GM18499 (cell line): ENCODE results near the gene CMIP.

ENCODE experiments used
- ATAC-seq: cut with Tn5 transposase; IDR thresholded peaks from one replicate; pipeline ENCODE4 v1.9.1; 2021; ENCODE audit warnings: moderate number of reproducible peaks; ENCODE audit not compliant: insufficient read depth, unreplicated experiment

The CMIP gene

DNA sequence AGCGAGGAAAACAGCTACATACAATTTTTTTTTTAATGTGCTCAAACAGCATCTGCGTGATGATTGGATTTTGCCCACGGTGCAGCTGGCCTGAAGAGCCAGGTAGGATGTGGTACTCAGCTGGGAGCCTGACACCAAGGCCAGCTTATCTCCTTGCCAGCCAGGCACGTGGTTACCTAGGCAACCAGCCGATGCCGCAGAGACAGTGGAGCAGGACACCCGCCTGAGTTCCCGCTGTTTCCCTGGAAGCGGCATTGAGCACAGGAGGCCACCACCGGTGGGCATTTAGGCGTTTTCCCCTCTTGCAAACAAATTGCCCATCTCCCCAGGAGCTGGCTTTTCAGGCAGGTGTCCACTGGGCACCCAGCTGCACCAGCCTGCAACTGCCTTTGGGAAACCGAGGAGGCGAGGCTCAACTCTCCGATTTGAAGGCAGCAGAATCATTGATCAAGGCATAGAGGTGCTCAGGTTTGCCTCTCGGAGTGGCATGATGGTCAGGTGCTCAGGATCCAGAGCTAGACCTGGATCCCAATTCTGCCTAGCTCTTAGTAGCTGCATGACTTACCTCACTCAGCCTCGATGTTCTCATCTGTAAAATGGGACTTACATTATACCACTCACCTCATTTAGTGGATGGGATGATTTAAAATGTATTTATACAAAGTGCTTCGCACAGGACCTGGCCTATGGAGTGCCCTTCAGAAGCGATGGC lies 196.9 kb downstream of the CMIP start:
- ATAC-seq: no peak

DNA sequence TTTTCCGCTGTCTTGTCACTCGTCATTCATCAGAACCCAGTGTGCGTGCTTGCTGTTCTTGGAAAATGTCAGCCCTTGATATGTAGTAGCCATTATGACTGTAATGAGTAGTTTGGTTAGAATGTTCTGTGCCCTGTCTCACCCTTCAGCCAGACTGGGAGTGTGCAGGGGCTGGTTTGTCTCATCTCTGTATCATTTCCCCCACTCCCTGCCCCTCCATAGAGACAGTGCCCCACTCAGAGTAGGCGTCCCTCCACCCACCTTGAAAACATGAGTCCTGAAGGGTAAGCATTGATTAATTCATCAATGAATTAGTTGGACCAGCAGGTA lies 197.5 kb downstream of the CMIP start:
- no peak for ATAC-seq

DNA sequence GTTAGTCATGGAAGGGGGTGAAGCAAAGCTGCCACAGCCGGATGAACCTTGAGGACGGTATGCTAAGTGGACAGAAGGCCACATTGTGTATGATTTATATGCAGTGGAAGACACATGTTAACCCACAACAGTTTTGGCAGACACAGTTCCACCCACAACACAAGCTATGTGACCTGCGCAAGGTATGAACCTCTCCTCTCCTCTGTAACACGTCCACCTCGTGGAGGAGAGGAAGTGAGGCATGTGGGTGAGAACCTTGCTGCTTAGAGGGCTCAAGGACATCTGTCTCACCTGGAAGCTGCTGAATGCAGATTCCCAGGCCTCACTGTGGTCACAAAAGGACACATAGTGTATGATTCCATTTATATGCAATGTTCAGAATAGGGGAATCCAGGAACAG lies 198.3 kb downstream of the CMIP start:
- ATAC-seq: no peak

DNA sequence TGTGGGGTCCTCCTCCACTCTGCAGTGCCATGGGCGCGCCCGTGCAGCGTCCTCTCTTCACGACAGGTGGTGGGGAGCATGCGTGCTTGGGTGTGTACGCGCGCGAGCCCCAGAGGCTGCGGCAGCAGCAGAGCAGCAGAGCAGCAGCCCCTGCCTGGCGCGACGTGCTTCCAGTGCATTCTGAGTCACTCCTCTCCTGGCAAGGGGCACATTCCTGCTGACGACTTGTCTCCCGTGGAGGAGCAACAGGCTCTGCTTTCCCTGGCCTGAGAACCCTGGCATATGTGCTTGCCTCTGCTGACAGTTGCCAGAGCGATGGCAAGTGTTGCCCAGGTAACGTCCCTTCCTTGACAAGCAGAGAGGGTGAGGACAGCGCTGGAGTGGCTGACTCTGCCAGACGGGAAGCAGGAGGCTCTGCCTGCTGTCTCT lies 200.7 kb downstream of the CMIP start:
- no peak for ATAC-seq

DNA sequence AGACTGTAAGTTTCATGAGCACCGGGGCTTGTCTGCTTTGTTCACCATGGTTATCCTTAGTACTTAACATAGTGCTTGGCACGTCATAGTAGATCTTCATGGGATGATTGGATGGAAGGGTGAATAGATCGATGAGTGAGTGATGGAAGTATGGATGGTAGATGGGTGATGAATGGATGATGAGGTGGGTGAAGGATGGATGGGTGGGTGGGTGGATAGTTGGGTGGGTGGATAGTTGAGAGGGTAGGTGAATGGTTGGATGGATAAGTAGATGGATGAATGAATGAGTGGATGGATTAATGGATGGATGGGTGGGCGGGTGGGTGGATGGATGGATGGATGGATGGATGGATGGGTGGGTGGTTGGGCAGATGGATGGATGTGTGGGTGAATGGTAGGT lies 201.3 kb downstream of the CMIP start:
- ATAC-seq: no peak

DNA sequence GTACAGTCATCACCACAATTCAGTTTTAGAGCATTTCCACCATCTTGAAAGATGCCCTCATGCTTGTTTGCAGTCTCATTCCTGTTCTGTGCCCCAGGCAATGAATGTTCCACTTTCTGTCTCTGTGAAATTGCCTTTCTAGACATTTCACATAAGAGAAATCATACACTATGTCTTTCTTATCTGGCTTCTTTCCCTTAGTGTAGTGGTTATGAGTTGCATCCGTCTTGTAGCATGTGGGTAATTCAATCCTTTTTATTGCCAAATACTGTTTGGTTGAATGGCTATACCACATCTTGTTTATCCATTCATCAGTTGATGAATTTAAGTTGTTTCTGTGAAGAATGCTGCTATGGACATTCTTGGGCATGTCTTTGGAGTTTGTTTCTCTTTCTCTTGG lies 202.0 kb downstream of the CMIP start:
- no peak for ATAC-seq

DNA sequence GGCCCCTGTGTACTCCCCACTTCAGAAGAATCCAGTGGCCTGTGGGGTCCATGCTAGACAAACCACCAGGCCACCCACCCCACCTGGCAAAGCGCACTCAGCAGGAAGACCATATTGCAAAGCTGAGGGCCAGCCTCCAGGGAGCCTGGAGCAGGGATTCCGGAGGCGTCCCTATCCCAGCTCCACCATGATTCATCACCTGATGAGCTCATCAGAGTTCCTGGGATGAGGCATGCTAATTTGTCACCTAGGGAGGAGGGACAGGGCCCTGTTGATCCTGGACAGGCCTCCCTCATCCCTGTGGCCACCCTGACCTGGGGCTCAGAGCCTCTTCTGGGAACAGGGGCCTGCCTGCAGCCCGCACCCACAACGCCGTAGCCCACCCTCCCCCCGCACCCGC lies 202.9 kb downstream of the CMIP start:
- ATAC-seq: no peak

DNA sequence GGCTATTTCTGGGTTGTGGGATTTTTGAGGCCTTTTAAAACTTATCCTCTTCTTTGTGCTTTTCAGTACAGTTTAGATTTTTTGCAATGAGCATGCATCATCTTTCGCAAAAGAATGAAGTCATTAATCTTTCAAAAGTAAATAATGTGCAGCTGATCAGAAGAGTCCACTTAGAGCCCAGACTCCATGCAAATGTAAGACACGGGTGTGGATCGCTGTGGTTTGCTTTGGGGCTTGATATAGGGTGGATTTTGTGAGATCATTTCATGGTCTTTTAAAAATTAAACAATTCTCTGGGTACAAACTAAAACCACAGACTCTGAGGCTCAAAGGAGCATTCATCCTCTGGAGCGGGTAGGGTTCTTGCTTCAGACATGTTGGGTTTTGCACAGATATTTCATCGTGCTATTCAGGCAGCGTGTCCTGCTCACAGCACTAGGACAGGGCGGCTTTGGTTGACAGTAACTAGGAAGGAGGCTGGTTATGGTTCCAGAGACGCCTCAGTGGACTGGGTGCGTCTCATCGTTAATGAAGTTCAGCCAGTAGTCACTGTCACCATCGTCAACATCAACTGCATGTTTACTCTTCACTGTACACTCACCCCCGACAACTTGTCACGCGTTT lies 205.1 kb downstream of the CMIP start:
- no peak for ATAC-seq

DNA sequence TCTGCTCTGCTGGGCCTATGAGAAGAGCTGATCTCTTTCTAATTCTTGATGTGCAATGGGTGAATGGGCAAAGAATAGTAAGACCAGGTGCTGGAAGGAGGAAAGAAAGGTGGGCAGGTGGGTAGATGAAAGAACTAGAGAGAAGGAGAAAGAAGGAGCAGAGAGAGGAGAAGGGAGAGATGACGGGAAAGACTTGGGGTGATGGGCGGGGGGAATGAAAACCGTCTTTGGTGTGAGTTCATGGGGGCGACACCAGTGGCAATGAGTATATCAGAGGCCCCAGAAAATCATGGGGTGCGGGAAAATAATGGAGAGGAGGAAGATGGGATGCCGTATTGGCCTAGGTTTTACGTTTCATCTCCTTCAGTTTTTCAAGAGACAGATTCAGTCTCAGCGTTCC lies 205.7 kb downstream of the CMIP start:
- no peak for ATAC-seq

DNA sequence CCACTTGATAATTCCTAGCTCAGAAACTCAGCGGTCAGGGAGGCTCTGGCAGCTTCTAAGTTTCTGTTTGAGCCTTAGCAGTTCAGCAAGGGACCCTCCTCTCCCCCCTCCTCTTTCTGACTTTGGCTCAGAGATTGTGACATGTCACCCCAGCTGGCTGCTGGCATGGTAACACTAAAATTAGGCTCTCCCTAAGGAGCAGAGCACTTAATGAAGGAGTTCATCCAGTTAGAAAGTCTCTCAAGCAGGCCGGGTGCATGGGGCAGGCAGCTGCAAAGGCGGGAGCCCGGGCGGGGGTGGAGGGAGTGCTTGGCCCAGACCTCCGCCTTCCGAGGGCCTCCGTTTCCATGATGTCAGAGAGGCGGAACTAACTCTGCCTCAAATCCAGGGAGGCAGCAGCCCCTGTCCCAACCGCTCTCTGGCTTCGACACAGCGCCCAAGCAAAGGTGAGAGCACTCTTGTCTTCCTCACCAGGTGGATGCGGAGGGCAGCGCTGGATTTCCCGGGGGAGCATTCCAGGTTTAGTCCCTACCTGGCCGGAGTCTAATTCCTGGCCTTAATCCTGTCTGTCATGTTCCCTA lies 206.5 kb downstream of the CMIP start:
- no peak for ATAC-seq

DNA sequence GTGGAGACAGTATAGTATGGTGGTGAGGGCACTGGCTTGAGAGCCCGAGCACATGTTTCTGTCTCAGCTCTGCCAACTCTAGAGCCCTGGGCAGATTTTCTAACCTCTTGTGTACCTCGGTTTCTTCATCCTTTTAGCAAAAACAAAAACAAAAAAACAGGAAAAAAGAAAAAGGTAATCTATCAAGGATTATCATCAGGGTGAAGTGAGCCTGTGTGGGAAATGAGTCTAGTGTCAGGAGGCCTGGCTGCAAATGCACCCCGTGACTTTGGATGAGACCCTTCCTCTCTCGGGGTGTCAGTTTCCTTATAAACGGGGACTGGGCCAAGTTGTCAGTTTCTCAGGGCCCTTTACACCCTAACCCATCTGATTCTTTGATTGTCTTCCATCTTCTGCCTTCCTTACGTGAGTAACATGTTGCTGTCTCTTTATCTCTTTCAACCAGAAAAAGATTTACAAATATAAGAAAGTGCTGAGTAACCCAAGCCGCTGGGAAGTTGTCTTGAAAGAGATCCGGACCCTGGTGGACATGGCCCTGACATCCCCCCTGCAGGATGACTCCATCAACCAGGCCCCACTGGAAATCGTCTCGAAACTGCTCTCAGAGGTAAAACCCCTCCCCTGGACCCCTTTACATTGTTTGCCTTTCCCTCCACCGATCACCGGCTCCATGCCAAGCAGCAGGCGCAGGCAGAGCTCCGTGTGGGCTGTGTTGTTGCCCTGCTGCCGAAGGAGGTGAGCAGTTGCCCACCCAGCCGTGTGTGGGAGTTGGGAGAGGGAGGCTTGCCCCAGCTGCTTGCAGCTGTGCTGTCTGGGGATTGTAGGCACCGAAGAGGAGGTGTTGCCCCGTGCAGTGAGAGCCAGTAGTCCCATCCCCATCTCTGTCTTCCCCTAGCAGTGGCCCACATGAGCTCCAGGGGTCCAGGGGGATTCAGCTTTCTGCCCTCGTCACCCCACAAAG lies 207.4 kb downstream of the CMIP start:
- no peak for ATAC-seq

DNA sequence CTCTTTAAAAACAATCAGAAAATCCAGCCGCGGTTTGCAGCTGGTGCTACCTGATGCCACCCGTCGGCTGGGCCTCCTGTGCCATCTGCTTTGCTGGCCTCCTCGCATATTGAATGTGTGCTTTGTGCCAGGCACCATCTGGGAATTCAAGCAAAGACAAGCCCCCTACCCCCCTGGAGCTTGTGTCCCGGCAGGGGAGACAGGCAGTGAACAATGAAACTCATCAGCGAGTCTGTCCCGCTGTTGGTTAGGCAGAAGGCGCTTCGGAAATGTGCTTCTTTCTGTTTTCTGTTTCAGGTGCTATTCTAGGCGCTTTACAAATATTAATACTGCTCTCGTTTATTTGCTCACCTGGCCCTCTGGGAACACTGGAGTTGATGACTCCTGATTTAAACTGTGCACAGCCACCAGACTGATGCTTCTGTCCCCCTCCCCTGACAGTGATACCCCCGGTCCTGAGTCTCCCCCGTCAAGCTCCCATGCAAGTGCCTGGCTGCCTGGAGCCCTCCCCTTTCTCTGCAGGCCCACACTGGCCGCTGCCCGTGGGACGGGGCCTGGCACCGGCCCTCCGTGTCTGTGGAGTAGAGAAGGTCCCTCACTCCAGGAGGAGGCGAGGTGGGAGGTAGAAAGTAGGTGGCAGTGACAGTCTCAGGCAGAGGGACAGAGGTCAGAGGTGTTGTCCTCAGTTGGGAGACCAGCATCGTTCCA lies 208.3 kb downstream of the CMIP start:
- no peak for ATAC-seq

DNA sequence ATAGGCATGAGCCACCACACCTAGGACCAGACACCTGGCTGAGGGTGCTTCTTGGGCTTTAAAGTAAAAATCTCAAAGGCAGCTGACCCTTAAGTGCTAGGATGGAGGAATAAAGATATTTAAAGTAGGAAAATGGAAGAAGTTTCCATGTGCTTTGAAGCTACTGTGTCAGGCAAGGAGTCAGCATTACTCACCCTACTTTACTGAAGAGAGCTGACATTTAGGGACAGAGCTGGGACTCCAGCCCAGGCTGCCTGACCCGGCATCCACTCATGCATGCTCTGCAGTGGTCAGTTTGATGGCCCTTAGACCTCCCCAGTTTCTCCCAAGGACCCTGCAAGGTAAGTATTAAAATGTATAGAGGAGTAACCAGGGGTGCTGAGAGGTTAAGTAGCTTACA lies 209.7 kb downstream of the CMIP start:
- ATAC-seq: no peak

DNA sequence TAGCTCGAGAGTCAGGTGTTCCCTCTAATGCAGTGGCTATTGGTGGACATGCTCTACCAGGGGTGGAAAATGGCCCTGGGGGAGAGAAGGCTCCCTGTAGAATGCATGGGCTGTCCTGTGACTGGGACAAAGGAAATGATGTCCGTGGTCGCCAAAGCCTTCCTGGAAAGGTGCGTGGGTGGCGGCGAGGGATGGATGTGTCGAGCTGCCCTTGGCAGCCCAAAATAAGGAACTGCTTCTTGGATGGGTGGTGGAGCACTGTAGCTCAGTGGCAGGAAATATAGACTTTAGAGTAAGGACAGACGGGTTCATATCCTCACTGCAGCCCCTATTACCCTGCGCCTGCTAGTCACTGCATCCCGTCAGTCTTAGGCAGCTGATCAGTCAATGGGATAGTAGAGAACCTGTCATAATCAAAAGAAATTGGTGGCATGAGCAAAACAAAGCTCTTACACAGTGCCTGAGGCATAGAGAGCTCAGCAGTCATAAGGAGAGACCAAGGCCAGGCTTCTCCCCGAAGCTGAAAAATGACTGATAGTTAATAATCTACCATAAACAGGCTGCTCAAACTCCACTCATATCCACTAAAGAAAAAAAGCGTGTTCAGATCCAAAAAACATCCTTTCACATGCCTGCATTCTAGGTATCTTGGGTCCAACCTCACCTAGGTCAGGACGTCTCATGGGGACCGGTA lies 211.0 kb downstream of the CMIP start:
- ATAC-seq: no peak

DNA sequence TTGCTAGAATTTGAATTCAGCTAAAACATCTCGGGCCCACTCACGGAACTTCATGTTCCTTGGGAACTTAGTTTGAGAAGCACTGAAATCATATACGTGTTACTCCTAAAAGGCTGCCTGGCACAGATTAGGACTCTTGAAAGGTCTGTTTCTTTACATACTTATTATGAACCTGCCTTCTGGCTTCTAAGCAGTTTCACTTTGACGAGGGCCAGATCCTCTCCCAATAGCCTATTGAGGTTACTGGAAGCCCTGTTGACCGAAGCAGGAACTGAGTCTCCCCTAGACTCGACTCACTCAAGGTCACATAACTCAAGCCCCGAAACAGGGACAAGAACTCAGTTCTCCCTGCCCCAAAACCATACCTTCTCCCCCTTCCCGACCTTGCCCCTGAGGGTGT lies 212.6 kb downstream of the CMIP start:
- no peak for ATAC-seq

DNA sequence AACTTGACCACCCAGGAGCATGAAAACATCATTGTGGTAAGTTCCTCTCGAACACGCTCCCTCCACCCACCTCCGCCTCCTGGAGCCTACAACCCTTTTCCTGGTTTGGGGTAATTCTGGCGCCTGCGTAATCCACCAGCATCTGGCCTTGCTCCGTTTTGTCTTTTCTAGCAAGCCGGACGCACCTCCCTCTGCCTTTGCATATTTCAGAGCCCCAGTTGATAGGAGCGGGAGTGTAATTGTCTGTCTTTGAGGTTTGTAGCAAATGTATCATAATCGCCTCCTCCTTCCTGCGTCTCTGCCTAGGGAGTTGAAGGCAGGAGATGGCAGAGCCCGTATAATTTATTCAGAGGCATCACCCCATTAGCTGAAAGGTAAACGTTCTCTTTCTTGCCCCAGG lies 213.2 kb downstream of the CMIP start:
- no peak for ATAC-seq

DNA sequence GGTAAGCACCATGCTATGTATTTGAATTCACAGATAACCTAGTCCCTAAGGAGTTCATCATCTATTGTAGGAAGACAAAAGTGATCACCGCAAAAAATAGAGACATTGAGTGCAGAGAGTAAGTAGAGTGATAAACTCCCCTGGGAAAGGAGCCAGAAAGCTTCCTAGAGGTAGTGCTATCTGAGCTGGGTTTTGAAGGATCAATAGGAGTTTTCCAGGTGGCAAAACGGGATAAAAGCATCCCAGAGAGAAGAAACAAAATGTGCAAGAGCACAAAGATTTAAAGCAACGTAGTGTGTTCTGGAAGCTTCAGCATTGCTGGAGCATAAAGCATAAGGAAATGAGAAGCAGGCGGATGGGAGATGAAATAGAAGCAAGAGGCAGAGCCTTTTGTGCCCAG lies 213.8 kb downstream of the CMIP start:
- no peak for ATAC-seq

DNA sequence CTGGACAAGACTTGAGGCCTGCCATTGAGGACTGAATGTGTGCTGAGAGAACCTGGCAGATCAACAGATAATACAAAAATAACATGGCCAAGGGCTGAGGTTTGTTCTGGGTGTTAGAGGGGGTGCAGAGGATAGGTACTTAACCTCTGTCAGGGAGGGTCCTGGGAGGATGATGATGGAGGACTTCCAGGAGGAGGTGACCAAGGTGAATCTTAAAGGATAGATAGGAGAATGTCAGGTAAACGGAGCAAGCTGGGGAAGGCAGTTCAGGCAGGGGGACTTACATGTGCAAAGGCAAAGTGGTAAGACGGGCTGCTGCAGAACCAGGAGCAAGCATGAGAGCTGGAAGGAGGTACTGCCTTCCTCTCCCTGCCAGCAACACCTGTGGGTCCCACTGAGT lies 214.6 kb downstream of the CMIP start:
- ATAC-seq: no peak

DNA sequence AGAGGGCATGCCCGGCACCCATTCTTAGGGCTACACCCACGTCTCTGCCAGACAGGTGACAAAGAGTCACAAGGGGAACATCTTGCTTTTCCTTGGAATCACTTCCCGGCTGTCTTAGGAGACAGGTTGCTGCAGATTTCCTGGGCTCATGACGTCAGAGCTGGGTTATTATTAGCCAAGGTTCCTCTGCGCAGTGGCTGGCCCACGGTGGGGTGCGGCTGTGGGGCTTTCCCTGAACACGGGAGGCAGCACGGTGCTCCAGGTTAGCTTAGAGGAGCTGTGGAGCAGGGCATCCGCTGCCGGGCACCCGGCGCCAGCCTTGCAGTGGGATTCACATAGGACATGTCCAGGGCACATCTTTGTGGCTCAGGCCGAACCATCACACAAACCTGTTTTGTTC lies 216.5 kb downstream of the CMIP start:
- no peak for ATAC-seq

DNA sequence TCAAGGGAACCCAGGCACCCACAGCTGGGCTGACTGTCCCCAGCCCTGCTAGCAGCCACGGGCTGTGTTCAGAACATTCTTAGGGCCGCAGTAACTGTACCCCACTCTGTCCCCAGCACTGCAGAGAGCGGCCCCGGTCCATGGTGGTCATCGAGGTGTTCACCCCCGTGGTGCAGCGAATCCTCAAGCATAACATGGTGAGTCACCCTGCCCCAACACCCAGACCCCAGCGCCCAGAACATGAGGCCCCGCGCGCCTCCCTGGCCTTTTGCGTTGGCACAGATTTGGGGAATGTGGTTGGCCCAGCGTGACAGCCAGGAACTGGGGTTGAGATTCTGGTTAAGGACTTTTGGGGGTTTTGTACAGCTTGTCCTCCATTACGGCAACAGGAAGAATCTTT lies 219.5 kb downstream of the CMIP start:
- no peak for ATAC-seq
